ENCODE measurements around the gene CCSER2. TPM values are rescaled to one million over a fixed set of nuclear protein-coding genes. Genes with fewer than 3 reads are reported as not detected.
"Not testable (repeated sequence)": the region's sequence is repeated elsewhere in the genome, so short reads cannot be mapped to it uniquely, and the experiment has no call there.

CCSER2 gene
- total and polyA plus RNA-seq, 2 experiments from 2014 or later = 30.6 to 76.8 TPM

- H3K9me2 ChIP-seq (ENCODE audit: insufficient read depth) = no peaks in the 10 kb centered on the region
- H3K4me3 ChIP-seq = no peak overlapping the region
- WGBS, 2 experiments (ENCODE audit: low coverage in 1 of 2, low lambda C conversion rate in 2 of 2, missing lambda C conversion rate in 2 of 2) = 89 to 98% methylated on average over 1 of the region's 1 CpG
- no peak for DNase-seq
- peaks cover 97% of the 10 kb centered on the region for H3K79me2 ChIP-seq (ENCODE audit: insufficient read depth)
- in situ Hi-C loops (cut with MboI) = no loop called here
- peaks cover 21% of the 10 kb centered on the region for H3K4me1 ChIP-seq (ENCODE audit: insufficient read depth)
- H3K9ac ChIP-seq = no peak overlapping the region
- H2AFZ ChIP-seq = no peak overlapping the region
- H4K20me1 ChIP-seq (ENCODE audit: insufficient read depth) = peaks cover 26% of the 10 kb centered on the region; the same call in 1 of the 2 replicates
- TF ChIP-seq EZH2phosphoT487 (IDR thresholded peaks at IDR 0.05; ENCODE audit: insufficient read depth, low read depth) (no peak), EZH2 (IDR thresholded peaks at IDR 0.05; ENCODE audit: insufficient read depth, poor library complexity, severe bottlenecking) (no peak)
- H3F3A ChIP-seq (ENCODE audit: insufficient read depth) = peaks cover 9% of the 10 kb centered on the region
- no peaks in the 10 kb centered on the region for H3K27me3 ChIP-seq (replicated peaks; ENCODE audit: insufficient read depth)
- no peaks in the 10 kb centered on the region for H3K9me3 ChIP-seq (ENCODE audit: low read depth)
- no peaks in the 10 kb centered on the region for H3K36me3 ChIP-seq (ENCODE audit: low read depth)
- no peak overlapping the region for H3K27ac ChIP-seq
- H3K4me2 ChIP-seq (ENCODE audit: unreplicated experiment) = no peak overlapping the region
Measured at GRCh38 chr10:84341983-84342382, 13.6 kb downstream of the CCSER2 start.

GRCh38 chr10:84342584-84342983 is 14.2 kb downstream of the CCSER2 start:
- Histone ChIP-seq H3K4me2 (ENCODE audit: unreplicated experiment) (no peak overlapping the region), H3F3A (ENCODE audit: insufficient read depth) (peaks cover 3% of the 10 kb centered on the region), H2AFZ (no peak overlapping the region), H3K27me3 (replicated peaks; ENCODE audit: insufficient read depth) (no peaks in the 10 kb centered on the region), H3K36me3 (ENCODE audit: low read depth) (no peaks in the 10 kb centered on the region), H3K9me2 (ENCODE audit: insufficient read depth) (no peaks in the 10 kb centered on the region), H3K4me1 (ENCODE audit: insufficient read depth) (peaks cover 15% of the 10 kb centered on the region), H3K4me3 (no peak overlapping the region), H4K20me1 (ENCODE audit: insufficient read depth) (peaks cover 21% of the 10 kb centered on the region; the same call in 1 of the 2 replicates), H3K27ac (no peak overlapping the region), H3K9ac (no peak overlapping the region), H3K9me3 (ENCODE audit: low read depth) (no peaks in the 10 kb centered on the region), H3K79me2 (ENCODE audit: insufficient read depth) (peaks cover 97% of the 10 kb centered on the region)
- WGBS, 2 experiments (ENCODE audit: low coverage in 1 of 2, low lambda C conversion rate in 2 of 2, missing lambda C conversion rate in 2 of 2) = 92 to 98% methylated on average over 6 of the region's 6 CpGs
- in situ Hi-C loops (cut with MboI) = no loop called here
- DNase-seq = no peak
- no peak for TF ChIP-seq EZH2phosphoT487 (IDR thresholded peaks at IDR 0.05; ENCODE audit: insufficient read depth, low read depth)
- TF ChIP-seq EZH2 (IDR thresholded peaks at IDR 0.05; ENCODE audit: insufficient read depth, poor library complexity, severe bottlenecking) = no peak

- H3K9me3 ChIP-seq (ENCODE audit: low read depth) = no peaks in the 10 kb centered on the region
- H3K27me3 ChIP-seq (replicated peaks; ENCODE audit: insufficient read depth) = no peaks in the 10 kb centered on the region
- WGBS, 2 experiments (ENCODE audit: low coverage in 1 of 2, low lambda C conversion rate in 2 of 2, missing lambda C conversion rate in 2 of 2) = 51 to 62% methylated on average over 1 of the region's 1 CpG
- H3K9ac ChIP-seq = no peak overlapping the region
- H2AFZ ChIP-seq = no peak overlapping the region
- no peaks in the 10 kb centered on the region for H3K36me3 ChIP-seq (ENCODE audit: low read depth)
- TF ChIP-seq EZH2phosphoT487 (IDR thresholded peaks at IDR 0.05; ENCODE audit: insufficient read depth, low read depth) (no peak), EZH2 (IDR thresholded peaks at IDR 0.05; ENCODE audit: insufficient read depth, poor library complexity, severe bottlenecking) (no peak)
- peaks cover 15% of the 10 kb centered on the region for H3K4me1 ChIP-seq (ENCODE audit: insufficient read depth)
- no peak overlapping the region for H3K4me3 ChIP-seq
- no peak overlapping the region for H3K27ac ChIP-seq
- H3K9me2 ChIP-seq (ENCODE audit: insufficient read depth) = no peaks in the 10 kb centered on the region
- no peak for DNase-seq
- H4K20me1 ChIP-seq (ENCODE audit: insufficient read depth) = peaks cover 17% of the 10 kb centered on the region; the same call in 1 of the 2 replicates
- in situ Hi-C loops (cut with MboI) = no loop called here
- H3F3A ChIP-seq (ENCODE audit: insufficient read depth) = peaks cover under 1% of the 10 kb centered on the region; the same call in 1 of the 2 replicates
- H3K79me2 ChIP-seq (ENCODE audit: insufficient read depth) = peaks cover 89% of the 10 kb centered on the region
- H3K4me2 ChIP-seq (ENCODE audit: unreplicated experiment) = no peak overlapping the region
Measured at GRCh38 chr10:84343831-84344230, 15.4 kb downstream of the CCSER2 start.

- Histone ChIP-seq H3K27ac (no peak overlapping the region), H3K4me2 (ENCODE audit: unreplicated experiment) (no peak overlapping the region), H3K9ac (no peak overlapping the region), H3K27me3 (replicated peaks; ENCODE audit: insufficient read depth) (no peaks in the 10 kb centered on the region), H2AFZ (no peak overlapping the region), H3K79me2 (ENCODE audit: insufficient read depth) (peaks cover 82% of the 10 kb centered on the region), H3K9me2 (ENCODE audit: insufficient read depth) (no peaks in the 10 kb centered on the region), H3K9me3 (ENCODE audit: low read depth) (no peaks in the 10 kb centered on the region), H3K36me3 (ENCODE audit: low read depth) (no peaks in the 10 kb centered on the region), H3K4me1 (ENCODE audit: insufficient read depth) (peaks cover 22% of the 10 kb centered on the region), H3F3A (ENCODE audit: insufficient read depth) (peaks cover 7% of the 10 kb centered on the region), H3K4me3 (no peak overlapping the region), H4K20me1 (ENCODE audit: insufficient read depth) (peaks cover 17% of the 10 kb centered on the region; the same call in 1 of the 2 replicates)
- 85 to 91% methylated on average over 4 of the region's 4 CpGs for WGBS, 2 experiments (ENCODE audit: low coverage in 1 of 2, low lambda C conversion rate in 2 of 2, missing lambda C conversion rate in 2 of 2)
- TF ChIP-seq EZH2phosphoT487 (IDR thresholded peaks at IDR 0.05; ENCODE audit: insufficient read depth, low read depth) (no peak), EZH2 (IDR thresholded peaks at IDR 0.05; ENCODE audit: insufficient read depth, poor library complexity, severe bottlenecking) (no peak)
- no peak for DNase-seq
- in situ Hi-C loops (cut with MboI) = no loop called here
Measured at GRCh38 chr10:84344526-84344925, 16.1 kb downstream of the CCSER2 start.

DNA sequence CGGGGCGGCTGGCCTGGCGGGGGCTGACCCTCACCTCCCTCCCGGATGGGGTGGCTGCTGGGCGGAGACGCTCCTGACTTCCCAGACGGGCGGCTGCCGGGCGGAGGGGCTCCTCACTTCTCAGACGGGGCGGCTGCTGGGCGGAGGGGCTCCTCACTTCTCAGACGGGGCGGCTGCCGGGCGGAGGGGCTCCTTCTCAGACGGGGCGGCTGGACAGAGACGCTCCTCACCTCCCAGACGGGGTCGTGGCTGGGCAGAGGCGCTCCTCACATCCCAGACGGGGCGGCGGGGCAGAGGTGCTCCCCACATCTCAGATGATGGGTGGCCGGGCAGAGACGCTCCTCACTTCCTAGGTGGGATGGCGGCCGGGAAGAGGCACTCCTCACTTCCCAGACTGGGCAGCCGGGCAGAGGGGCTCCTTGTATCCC is 19.2 kb downstream of the CCSER2 start:
- H3K4me2 ChIP-seq (ENCODE audit: unreplicated experiment); H3K9me2 ChIP-seq (ENCODE audit: insufficient read depth); H3K9ac ChIP-seq; H3K4me3 ChIP-seq; DNase-seq; H4K20me1 ChIP-seq (ENCODE audit: insufficient read depth); H2AFZ ChIP-seq; H3K36me3 ChIP-seq (ENCODE audit: low read depth); H3K9me3 ChIP-seq (ENCODE audit: low read depth); H3K27me3 ChIP-seq (replicated peaks; ENCODE audit: insufficient read depth); in situ Hi-C loops (cut with MboI): not testable (repeated sequence)
- peaks cover 81% of the 10 kb centered on the region for H3K79me2 ChIP-seq (ENCODE audit: insufficient read depth)
- WGBS, 2 experiments (ENCODE audit: low coverage in 1 of 2, low lambda C conversion rate in 2 of 2, missing lambda C conversion rate in 2 of 2) = 94 to 100% methylated on average over 3 to 30 of the region's 31 CpGs
- H3F3A ChIP-seq (ENCODE audit: insufficient read depth) = peaks cover 24% of the 10 kb centered on the region
- peak overlapping the region; percentile 79; the same call in 1 of the 2 replicates for H3K27ac ChIP-seq
- H3K4me1 ChIP-seq (ENCODE audit: insufficient read depth) = peaks cover 22% of the 10 kb centered on the region
